Measurements from ENCODE around the gene MAGI2. TPM values are rescaled to one million over a fixed set of nuclear protein-coding genes. Genes with fewer than 3 reads are reported as not detected.

Gene MAGI2
- total RNA-seq, 1 donor from 2014 or later, result 11.4 TPM

GRCh38 chr7:78528964-78529363 is 924.5 kb downstream of the MAGI2 start:
- Mint-ChIP-seq H3K4me1 (ENCODE audit: low read depth) (peaks cover 11% of the 10 kb centered on the region), H3K4me3 (ENCODE audit: low read depth) (no peak overlapping the region), H3K27ac (no peak overlapping the region), H3K9me3 (ENCODE audit: low read depth) (peaks cover 2% of the 10 kb centered on the region), H3K27me3 (no peaks in the 10 kb centered on the region), H3K36me3 (ENCODE audit: insufficient read depth) (no peaks in the 10 kb centered on the region)
- no peak for DNase-seq (ENCODE audit: low spot score, unreplicated experiment)
- no peak for TF ChIP-seq CTCF (IDR thresholded peaks at IDR 0.05; ENCODE audit: unreplicated experiment)

GRCh38 chr7:78523930-78524329 is 929.5 kb downstream of the MAGI2 start:
- Mint-ChIP-seq H3K27ac (no peak overlapping the region), H3K4me3 (ENCODE audit: low read depth) (no peak overlapping the region), H3K4me1 (ENCODE audit: low read depth) (peaks cover 1% of the 10 kb centered on the region), H3K27me3 (no peaks in the 10 kb centered on the region), H3K9me3 (ENCODE audit: low read depth) (no peaks in the 10 kb centered on the region), H3K36me3 (ENCODE audit: insufficient read depth) (no peaks in the 10 kb centered on the region)
- no peak for TF ChIP-seq CTCF (IDR thresholded peaks at IDR 0.05; ENCODE audit: unreplicated experiment)
- no peak for DNase-seq (ENCODE audit: low spot score, unreplicated experiment)

- DNase-seq (ENCODE audit: low spot score, unreplicated experiment), result no peak
- H3K4me1 Mint-ChIP-seq (ENCODE audit: low read depth), result no peaks in the 10 kb centered on the region
- no peak overlapping the region for H3K4me3 Mint-ChIP-seq (ENCODE audit: low read depth)
- H3K27me3 Mint-ChIP-seq, result no peaks in the 10 kb centered on the region
- H3K27ac Mint-ChIP-seq, result no peak overlapping the region
- no peaks in the 10 kb centered on the region for H3K9me3 Mint-ChIP-seq (ENCODE audit: low read depth)
- H3K36me3 Mint-ChIP-seq (ENCODE audit: insufficient read depth), result no peaks in the 10 kb centered on the region
- no peak for TF ChIP-seq CTCF (IDR thresholded peaks at IDR 0.05; ENCODE audit: unreplicated experiment)
These were observed 931.5 kb downstream of the MAGI2 start for GRCh38 chr7:78521961-78522360.

GRCh38 chr7:78516450-78516849 is 937.0 kb downstream of the MAGI2 start:
- Mint-ChIP-seq H3K27ac (no peak overlapping the region), H3K4me1 (ENCODE audit: low read depth) (no peaks in the 10 kb centered on the region)
- no peak for DNase-seq (ENCODE audit: low spot score, unreplicated experiment)

GRCh38 chr7:78514634-78515033 is 938.8 kb downstream of the MAGI2 start:
- Mint-ChIP-seq H3K27ac (no peak overlapping the region), H3K9me3 (ENCODE audit: low read depth) (no peaks in the 10 kb centered on the region), H3K4me1 (ENCODE audit: low read depth) (peaks cover 7% of the 10 kb centered on the region), H3K27me3 (no peaks in the 10 kb centered on the region), H3K4me3 (ENCODE audit: low read depth) (no peak overlapping the region), H3K36me3 (ENCODE audit: insufficient read depth) (no peaks in the 10 kb centered on the region)
- DNase-seq (ENCODE audit: low spot score, unreplicated experiment), result no peak
- no peak for TF ChIP-seq CTCF (IDR thresholded peaks at IDR 0.05; ENCODE audit: unreplicated experiment)

More at GRCh38 chr7:78516450-78516849, 937.0 kb downstream of the MAGI2 start:
- Mint-ChIP-seq H3K4me3 (ENCODE audit: low read depth) (no peak overlapping the region), H3K27me3 (no peaks in the 10 kb centered on the region), H3K9me3 (ENCODE audit: low read depth) (no peaks in the 10 kb centered on the region), H3K36me3 (ENCODE audit: insufficient read depth) (no peaks in the 10 kb centered on the region)
- TF ChIP-seq CTCF (IDR thresholded peaks at IDR 0.05; ENCODE audit: unreplicated experiment), result no peak
